GM10847 (cell line): ENCODE results near the gene ESR1.

Experiments used
- POLR2A ChIP-seq: IDR thresholded peaks from 2 replicates; pipeline ENCODE4 v1.6.1; 2011; ENCODE audit not compliant: insufficient read length; ENCODE audit errors: extremely low read depth

Gene ESR1

GRCh38 chr6:151807513-151808370, at the start of gene ESR1:
TSS of gene ESR1 (plus strand) at chr6:151807682. CDS start at chr6:151807913, 231 bp downstream.
- TF ChIP-seq POLR2A: no peak

- TF ChIP-seq POLR2A: no peak
Observed at GRCh38 chr6:151760486-151760885, 47.0 kb upstream of the ESR1 start.

DNA sequence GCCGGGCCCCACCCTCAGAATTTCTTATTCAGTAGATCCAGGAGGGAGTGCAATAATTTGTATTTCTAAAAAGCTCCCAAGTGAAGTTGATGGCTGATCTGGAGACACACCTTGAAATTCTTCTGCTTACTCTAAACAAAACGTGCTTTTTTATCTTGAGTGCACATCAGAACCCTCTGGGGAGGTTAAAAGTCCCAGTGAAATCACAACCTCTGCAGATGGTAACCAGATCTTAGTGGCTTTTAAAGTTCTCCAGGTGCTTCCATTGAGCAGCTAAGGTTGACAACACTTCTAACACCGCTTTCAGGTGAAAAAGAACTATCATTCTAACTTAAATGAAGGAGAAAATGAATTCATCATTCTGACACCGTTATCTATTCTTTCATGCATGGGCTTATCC, 45.6 kb upstream of the ESR1 start:
- no peak for TF ChIP-seq POLR2A

DNA sequence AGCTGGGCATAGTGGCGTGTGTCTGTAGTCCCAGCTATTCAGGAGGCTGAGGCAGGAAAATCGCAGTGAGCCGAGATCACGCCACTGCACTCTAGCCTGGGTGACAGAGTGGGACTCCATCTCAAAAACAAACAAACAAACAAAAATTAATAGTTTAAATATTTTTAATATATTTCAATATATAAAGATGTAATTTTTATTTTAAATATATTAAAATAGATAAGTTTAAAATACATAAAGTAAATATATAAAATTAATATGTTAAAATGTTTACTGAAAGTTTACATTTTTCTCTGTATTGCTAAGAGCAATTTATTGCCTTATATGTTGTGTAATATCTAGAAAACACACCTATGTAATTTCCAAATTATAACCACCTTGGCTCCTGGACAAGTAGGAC, 44.7 kb upstream of the ESR1 start:
- no peak for TF ChIP-seq POLR2A

- TF ChIP-seq POLR2A: no peak
Observed at GRCh38 chr6:151763303-151763702, 44.2 kb upstream of the ESR1 start.

- TF ChIP-seq POLR2A: no peak
Observed at GRCh38 chr6:151763938-151764680, 43.4 kb upstream of the ESR1 start.

- TF ChIP-seq POLR2A: no peak
Observed at GRCh38 chr6:151765444-151765886, 42.0 kb upstream of the ESR1 start.

- no peak for TF ChIP-seq POLR2A
Observed at GRCh38 chr6:151772446-151772845, 35.0 kb upstream of the ESR1 start.

GRCh38 chr6:151773382-151773781, 34.1 kb upstream of the ESR1 start:
- TF ChIP-seq POLR2A: no peak

GRCh38 chr6:151782560-151782959, 24.9 kb upstream of the ESR1 start:
- no peak for TF ChIP-seq POLR2A

DNA sequence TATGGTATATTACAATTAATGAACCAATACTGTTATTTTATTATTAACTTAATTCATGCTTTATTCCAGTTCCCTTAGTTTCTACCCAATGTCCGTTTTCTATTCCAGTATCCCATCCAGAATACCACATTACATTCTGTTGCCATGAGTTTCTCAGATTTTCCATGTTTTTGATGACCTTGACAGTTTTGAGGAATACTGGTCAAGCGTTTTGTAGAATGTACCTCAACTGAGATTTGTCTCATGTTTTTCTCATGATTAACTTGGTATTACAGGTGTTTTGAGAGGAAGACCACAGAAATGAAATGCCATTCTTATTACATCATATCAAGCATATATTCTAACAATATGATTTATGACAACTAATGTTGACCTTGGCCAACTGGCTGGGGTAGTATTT, 23.8 kb upstream of the ESR1 start:
- no peak for TF ChIP-seq POLR2A

DNA sequence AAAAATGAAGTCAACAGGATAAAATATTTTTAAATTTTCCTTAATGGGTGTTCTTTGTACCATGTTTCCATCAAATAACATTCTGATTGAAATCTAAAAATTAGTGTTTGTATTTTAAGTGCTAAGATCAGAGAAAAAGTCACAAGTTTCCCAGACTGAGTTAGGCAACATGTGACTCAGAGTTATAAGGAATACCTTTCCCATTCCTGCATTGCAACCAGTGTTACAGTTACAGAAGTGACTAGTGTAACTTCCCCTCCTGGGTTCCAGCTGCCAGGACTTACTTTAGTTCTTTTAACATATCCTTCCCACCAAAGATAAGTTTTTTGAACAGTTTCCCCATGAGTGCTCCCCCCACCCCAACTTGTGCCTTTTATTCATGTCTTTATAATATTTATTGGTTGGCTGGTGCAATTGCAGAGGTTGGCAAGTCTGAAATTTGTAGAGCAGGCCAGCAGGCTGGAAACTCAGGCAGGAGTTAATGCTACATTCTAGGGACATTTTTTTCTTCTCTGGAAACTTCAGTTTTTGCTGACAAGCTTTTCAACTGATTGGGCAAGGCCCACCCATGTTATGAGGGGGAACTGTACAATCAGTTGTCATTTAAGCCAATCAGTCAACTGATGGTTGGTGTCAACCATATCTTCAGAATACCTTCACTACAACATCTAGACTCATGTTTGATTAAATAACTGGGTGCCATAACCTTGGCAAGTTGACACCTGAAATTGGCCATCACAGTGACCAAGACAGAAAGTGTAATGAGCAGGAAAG, 22.9 kb upstream of the ESR1 start:
- TF ChIP-seq POLR2A: no peak

DNA sequence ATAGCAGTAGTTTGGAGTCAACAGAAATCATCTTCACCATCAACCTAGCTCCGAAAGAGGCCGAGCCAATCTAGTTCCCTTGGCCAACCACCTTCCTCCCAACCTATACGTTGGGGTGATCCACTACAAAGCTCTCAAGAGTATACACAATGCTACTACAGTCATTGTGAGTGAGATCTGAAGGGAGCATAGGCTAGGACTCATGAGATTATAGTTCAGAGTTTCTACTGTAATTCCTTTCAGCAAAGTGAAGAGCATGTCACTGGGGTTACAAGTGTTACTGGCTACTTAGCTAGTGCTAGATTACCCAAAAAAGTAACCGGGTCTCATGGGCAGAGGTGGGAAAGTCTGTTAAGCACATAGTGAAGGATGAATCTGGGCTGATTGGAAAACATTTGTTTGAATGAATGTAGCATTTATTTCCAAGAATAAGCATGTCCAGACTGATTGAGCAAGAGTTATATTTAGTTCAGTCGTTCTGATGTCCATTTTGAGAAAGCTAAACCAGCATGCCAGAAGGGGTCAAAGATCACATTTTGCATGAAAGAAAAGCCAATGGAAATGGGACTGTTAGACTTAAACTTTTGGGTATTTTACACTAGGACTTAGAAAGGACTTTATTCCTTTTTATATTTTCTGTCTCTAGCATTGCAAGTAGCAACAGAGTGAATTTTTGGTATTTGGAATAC, 10.5 kb upstream of the ESR1 start:
- no peak for TF ChIP-seq POLR2A

- TF ChIP-seq POLR2A: no peak
Observed at GRCh38 chr6:151803743-151804142, 3.7 kb upstream of the ESR1 start.

- no peak for TF ChIP-seq POLR2A
Observed at GRCh38 chr6:151804585-151805285, 2.7 kb upstream of the ESR1 start.

- no peak for TF ChIP-seq POLR2A
Observed at GRCh38 chr6:151805286-151805840, 2.1 kb upstream of the ESR1 start.
